MM.1S (cell line): ENCODE results near the gene FAM72D.
"Not testable (repeated sequence)": the region's sequence is repeated elsewhere in the genome, so short reads cannot be mapped to it uniquely, and the experiment has no call there.

Experiments
- EZH2 ChIP-seq: fragments of 300-600 bp; sonication (generic); optimal IDR thresholded peaks from 2 replicates; pipeline ENCODE3; 2017; ENCODE audit warnings: low read depth, mild to moderate bottlenecking, antibody characterized with exemption, low read length, mixed read lengths
- EZH2phosphoT487 ChIP-seq: fragments of 300-600 bp; sonication (generic); IDR thresholded peaks from 2 replicates; pipeline ENCODE4 v1.6.1; 2018; ENCODE audit warnings: antibody characterized with exemption, low read length
- TF ChIP-seq, protein P1 (sequence below): fragments of 300-600 bp; sonication (generic); IDR thresholded peaks from 2 replicates; pipeline ENCODE4 v1.5.1; 2016; ENCODE audit warnings: antibody characterized with exemption, low read length, mixed read lengths

DNA sequence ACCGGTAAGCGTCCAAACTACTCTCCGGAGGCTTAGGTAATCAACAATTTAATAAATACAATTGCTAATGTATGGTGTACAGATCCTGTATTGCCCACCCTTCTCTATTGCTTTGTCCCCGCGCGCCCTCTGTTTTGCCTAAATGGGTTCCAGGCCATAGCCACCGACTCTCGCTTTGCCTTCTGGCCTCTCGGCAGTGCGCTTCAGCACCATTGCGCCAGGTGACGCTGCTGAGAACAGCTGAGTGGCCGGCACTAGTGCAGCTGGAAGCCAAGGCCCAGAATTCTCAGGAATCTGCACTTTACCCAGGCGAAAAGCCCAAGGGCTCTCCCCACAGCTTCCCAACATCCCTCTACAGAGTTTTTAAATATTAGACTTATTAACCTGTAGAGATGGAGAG, 61.9 kb downstream of the FAM72D start:
- TF ChIP-seq, protein P1, sequence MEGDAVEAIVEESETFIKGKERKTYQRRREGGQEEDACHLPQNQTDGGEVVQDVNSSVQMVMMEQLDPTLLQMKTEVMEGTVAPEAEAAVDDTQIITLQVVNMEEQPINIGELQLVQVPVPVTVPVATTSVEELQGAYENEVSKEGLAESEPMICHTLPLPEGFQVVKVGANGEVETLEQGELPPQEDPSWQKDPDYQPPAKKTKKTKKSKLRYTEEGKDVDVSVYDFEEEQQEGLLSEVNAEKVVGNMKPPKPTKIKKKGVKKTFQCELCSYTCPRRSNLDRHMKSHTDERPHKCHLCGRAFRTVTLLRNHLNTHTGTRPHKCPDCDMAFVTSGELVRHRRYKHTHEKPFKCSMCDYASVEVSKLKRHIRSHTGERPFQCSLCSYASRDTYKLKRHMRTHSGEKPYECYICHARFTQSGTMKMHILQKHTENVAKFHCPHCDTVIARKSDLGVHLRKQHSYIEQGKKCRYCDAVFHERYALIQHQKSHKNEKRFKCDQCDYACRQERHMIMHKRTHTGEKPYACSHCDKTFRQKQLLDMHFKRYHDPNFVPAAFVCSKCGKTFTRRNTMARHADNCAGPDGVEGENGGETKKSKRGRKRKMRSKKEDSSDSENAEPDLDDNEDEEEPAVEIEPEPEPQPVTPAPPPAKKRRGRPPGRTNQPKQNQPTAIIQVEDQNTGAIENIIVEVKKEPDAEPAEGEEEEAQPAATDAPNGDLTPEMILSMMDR, result not testable (repeated sequence)
- not testable (repeated sequence) for TF ChIP-seq EZH2, EZH2phosphoT487
